Astrocyte (in vitro differentiated cells and primary cell): Measurements from ENCODE around the gene LDHD.

Experiments
- CTCF ChIP-seq: IDR thresholded peaks from 2 replicates; pipeline ENCODE4 v1.5.1; 2011; ENCODE audit warnings: low read depth, mild to moderate bottlenecking, inconsistent platforms, low read length, moderate library complexity; ENCODE audit not compliant: insufficient read depth
- EZH2 ChIP-seq: IDR thresholded peaks from 2 replicates; pipeline ENCODE4 v1.6.1; 2012; ENCODE audit warnings: mild to moderate bottlenecking, low read length, inconsistent platforms; ENCODE audit not compliant: insufficient read depth

- TF ChIP-seq CTCF (no peak), EZH2 (no peak)
These were observed 49.6 kb downstream of the LDHD start for GRCh38 chr16:75066861-75067447.
